HEK293 (cell line): ENCODE measurements around the gene SLC11A2.

ENCODE experiments used
- BCL11A ChIP-seq: fragments of 450-650 bp; formaldehyde crosslinking; IDR thresholded peaks from 2 replicates; pipeline ENCODE4 v1.5.1; 2016; ENCODE audit warnings: low read depth, missing biosample characterization, missing genetic modification characterization
- GFI1B ChIP-seq: fragments of 450-650 bp; formaldehyde crosslinking; IDR thresholded peaks from 2 replicates; pipeline ENCODE4 v1.5.1; 2016; ENCODE audit warnings: missing biosample characterization, missing genetic modification characterization
- GLIS1 ChIP-seq: fragments of 450-650 bp; formaldehyde crosslinking; IDR thresholded peaks from 2 replicates; pipeline ENCODE4 v1.5.1; 2016; ENCODE audit warnings: missing biosample characterization, missing genetic modification characterization
- GLIS2 ChIP-seq: fragments of 450-650 bp; formaldehyde crosslinking; IDR thresholded peaks from 2 replicates; pipeline ENCODE4 v1.5.1; 2016; ENCODE audit warnings: missing biosample characterization, missing genetic modification characterization
- IKZF3 ChIP-seq: fragments of 450-650 bp; IDR thresholded peaks from 2 replicates; pipeline ENCODE4 v1.5.0; 2018; ENCODE audit warnings: missing biosample characterization, mild to moderate bottlenecking, missing genetic modification characterization, moderate library complexity
- KLF16 ChIP-seq: fragments of 450-650 bp; formaldehyde crosslinking; IDR thresholded peaks from 2 replicates; pipeline ENCODE4 v1.5.1; 2017; ENCODE audit warnings: missing biosample characterization, missing genetic modification characterization
- OSR2 ChIP-seq: fragments of 450-650 bp; formaldehyde crosslinking; IDR thresholded peaks from 2 replicates; pipeline ENCODE4 v1.5.1; 2016; ENCODE audit warnings: missing biosample characterization, missing genetic modification characterization
- SP7 ChIP-seq: fragments of 450-650 bp; formaldehyde crosslinking; IDR thresholded peaks from 2 replicates; pipeline ENCODE4 v1.5.1; 2016; ENCODE audit warnings: missing biosample characterization, missing genetic modification characterization
- ZBTB17 ChIP-seq: fragments of 450-650 bp; formaldehyde crosslinking; IDR thresholded peaks from 2 replicates; pipeline ENCODE4 v1.5.1; 2016; ENCODE audit warnings: missing biosample characterization, missing genetic modification characterization
- ZBTB20 ChIP-seq: fragments of 450-650 bp; formaldehyde crosslinking; IDR thresholded peaks from 2 replicates; pipeline ENCODE4 v1.5.1; 2016; ENCODE audit warnings: missing biosample characterization, missing genetic modification characterization
- ZIC2 ChIP-seq: fragments of 450-650 bp; formaldehyde crosslinking; IDR thresholded peaks from 2 replicates; pipeline ENCODE4 v1.5.1; 2016; ENCODE audit warnings: missing biosample characterization, missing genetic modification characterization
- ZNF138 ChIP-seq: fragments of 450-650 bp; formaldehyde crosslinking; IDR thresholded peaks from 2 replicates; pipeline ENCODE4 v1.5.1; 2016; ENCODE audit warnings: missing biosample characterization, missing genetic modification characterization, borderline replicate concordance
- ZNF146 ChIP-seq: fragments of 450-650 bp; formaldehyde crosslinking; IDR thresholded peaks from 2 replicates; pipeline ENCODE4 v1.5.1; 2016; ENCODE audit warnings: missing biosample characterization, missing genetic modification characterization
- ZNF391 ChIP-seq: fragments of 450-650 bp; formaldehyde crosslinking; IDR thresholded peaks from 2 replicates; pipeline ENCODE4 v1.5.1; 2016; ENCODE audit warnings: low read depth, missing biosample characterization, missing genetic modification characterization, borderline replicate concordance
- ZNF394 ChIP-seq: fragments of 450-650 bp; formaldehyde crosslinking; IDR thresholded peaks from 2 replicates; pipeline ENCODE4 v1.5.1; 2016; ENCODE audit warnings: missing biosample characterization, missing genetic modification characterization, mild to moderate bottlenecking, moderate library complexity, borderline replicate concordance
- ZNF423 ChIP-seq: fragments of 450-650 bp; formaldehyde crosslinking; IDR thresholded peaks from 2 replicates; pipeline ENCODE4 v1.5.1; 2016; ENCODE audit warnings: missing biosample characterization, missing genetic modification characterization
- ZNF544 ChIP-seq: fragments of 450-650 bp; formaldehyde crosslinking; IDR thresholded peaks from 2 replicates; pipeline ENCODE4 v1.5.0; 2017; ENCODE audit warnings: missing biosample characterization, missing genetic modification characterization
- ZNF555 ChIP-seq: fragments of 450-650 bp; formaldehyde crosslinking; conservative IDR thresholded peaks from 2 replicates; pipeline ENCODE4 v1.5.1; 2017; ENCODE audit warnings: missing biosample characterization, mild to moderate bottlenecking, missing genetic modification characterization, inconsistent platforms
- ZNF610 ChIP-seq: fragments of 450-650 bp; formaldehyde crosslinking; IDR thresholded peaks from 2 replicates; pipeline ENCODE4 v1.5.1; 2016; ENCODE audit warnings: missing biosample characterization, missing genetic modification characterization, borderline replicate concordance
- ZNF677 ChIP-seq: fragments of 450-650 bp; IDR thresholded peaks from 2 replicates; pipeline ENCODE4 v1.5.0; 2018; ENCODE audit warnings: missing biosample characterization, mild to moderate bottlenecking, missing genetic modification characterization, moderate library complexity
- ZNF843 ChIP-seq: fragments of 450-650 bp; formaldehyde crosslinking; IDR thresholded peaks from 2 replicates; pipeline ENCODE4 v1.5.1; 2016; ENCODE audit warnings: missing biosample characterization, missing genetic modification characterization
- ZSCAN30 ChIP-seq: fragments of 450-650 bp; IDR thresholded peaks from 2 replicates; pipeline ENCODE4 v1.5.1; 2018; ENCODE audit warnings: missing biosample characterization, mild to moderate bottlenecking, missing genetic modification characterization, moderate library complexity
- TF ChIP-seq, protein P1 (sequence below): fragments of 450-650 bp; formaldehyde crosslinking; IDR thresholded peaks from 2 replicates; pipeline ENCODE4 v1.5.1; 2017; ENCODE audit warnings: missing biosample characterization, missing genetic modification characterization
- TF ChIP-seq, protein P2 (sequence below): fragments of 450-650 bp; formaldehyde crosslinking; IDR thresholded peaks from 2 replicates; pipeline ENCODE4 v1.5.1; 2016; ENCODE audit warnings: missing biosample characterization, missing genetic modification characterization
- TF ChIP-seq, protein P3 (sequence below): fragments of 450-650 bp; formaldehyde crosslinking; IDR thresholded peaks from 2 replicates; pipeline ENCODE4 v1.5.1; 2016; ENCODE audit warnings: missing biosample characterization, missing genetic modification characterization
- TF ChIP-seq, protein P4 (sequence below): fragments of 450-650 bp; formaldehyde crosslinking; IDR thresholded peaks from 2 replicates; pipeline ENCODE4 v1.5.1; 2016; ENCODE audit warnings: missing biosample characterization, missing genetic modification characterization
- TF ChIP-seq, protein P5 (sequence below): fragments of 450-650 bp; formaldehyde crosslinking; IDR thresholded peaks from 2 replicates; pipeline ENCODE4 v1.5.1; 2017; ENCODE audit warnings: missing biosample characterization, missing genetic modification characterization

Gene SLC11A2

DNA sequence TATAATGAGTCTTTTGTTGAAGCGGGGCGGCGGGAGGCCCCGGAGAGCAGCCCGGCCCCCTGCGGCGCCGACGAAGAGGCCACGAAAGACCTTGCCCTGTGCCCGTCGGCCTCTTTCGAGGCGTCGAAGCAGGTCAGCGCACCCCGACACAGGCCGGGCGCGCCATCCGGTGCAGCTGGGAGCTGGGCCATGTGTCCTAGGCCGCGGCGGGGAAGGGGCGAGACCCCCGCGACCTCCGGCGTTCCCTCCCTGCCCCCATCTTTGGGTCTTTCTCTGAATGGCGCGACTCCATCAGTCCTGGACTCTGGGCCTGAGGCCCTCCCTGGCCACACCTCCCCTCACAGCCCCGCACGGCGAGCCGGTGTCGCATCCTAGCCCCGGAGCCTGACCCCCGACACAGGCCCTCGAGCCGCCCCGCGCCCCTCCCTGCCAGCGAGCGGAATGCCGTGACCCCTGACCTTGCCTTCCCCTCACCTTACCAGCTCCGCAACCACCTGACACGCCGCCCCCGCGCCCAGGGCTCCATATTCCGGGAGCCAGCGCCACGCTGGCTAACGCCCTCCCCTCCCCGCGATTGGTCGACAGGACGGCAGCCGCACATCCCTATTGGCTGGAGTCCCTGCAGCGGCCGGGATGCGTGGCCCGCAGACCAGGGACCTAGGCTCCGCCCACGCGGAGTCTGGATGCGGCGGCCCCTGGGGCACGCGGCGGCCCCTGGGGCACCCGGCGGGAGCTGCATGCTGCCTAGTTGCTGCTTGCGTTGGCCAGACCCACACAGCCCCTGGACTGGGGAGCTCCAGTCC lies at the start of gene SLC11A2 (continued):
- TF ChIP-seq, protein P1, sequence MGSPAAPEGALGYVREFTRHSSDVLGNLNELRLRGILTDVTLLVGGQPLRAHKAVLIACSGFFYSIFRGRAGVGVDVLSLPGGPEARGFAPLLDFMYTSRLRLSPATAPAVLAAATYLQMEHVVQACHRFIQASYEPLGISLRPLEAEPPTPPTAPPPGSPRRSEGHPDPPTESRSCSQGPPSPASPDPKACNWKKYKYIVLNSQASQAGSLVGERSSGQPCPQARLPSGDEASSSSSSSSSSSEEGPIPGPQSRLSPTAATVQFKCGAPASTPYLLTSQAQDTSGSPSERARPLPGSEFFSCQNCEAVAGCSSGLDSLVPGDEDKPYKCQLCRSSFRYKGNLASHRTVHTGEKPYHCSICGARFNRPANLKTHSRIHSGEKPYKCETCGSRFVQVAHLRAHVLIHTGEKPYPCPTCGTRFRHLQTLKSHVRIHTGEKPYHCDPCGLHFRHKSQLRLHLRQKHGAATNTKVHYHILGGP, result peak; percentile 77
- TF ChIP-seq KLF16 (tag by site-specific recombination), result peak; percentile 92
- 0 out of 2 replicates have a peak, but pooled peaks have one; percentile 54 for TF ChIP-seq ZNF423
- TF ChIP-seq, protein P2, sequence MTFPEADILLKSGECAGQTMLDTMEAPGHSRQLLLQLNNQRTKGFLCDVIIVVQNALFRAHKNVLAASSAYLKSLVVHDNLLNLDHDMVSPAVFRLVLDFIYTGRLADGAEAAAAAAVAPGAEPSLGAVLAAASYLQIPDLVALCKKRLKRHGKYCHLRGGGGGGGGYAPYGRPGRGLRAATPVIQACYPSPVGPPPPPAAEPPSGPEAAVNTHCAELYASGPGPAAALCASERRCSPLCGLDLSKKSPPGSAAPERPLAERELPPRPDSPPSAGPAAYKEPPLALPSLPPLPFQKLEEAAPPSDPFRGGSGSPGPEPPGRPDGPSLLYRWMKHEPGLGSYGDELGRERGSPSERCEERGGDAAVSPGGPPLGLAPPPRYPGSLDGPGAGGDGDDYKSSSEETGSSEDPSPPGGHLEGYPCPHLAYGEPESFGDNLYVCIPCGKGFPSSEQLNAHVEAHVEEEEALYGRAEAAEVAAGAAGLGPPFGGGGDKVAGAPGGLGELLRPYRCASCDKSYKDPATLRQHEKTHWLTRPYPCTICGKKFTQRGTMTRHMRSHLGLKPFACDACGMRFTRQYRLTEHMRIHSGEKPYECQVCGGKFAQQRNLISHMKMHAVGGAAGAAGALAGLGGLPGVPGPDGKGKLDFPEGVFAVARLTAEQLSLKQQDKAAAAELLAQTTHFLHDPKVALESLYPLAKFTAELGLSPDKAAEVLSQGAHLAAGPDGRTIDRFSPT (tag by site-specific recombination), result peak; percentile 100
- TF ChIP-seq GLIS2, result peak; percentile 98
- TF ChIP-seq SP7 (tag by site-specific recombination), result peak; percentile 92
- TF ChIP-seq ZBTB20 (tag by site-specific recombination), result peak; percentile 91
- TF ChIP-seq, protein P3, sequence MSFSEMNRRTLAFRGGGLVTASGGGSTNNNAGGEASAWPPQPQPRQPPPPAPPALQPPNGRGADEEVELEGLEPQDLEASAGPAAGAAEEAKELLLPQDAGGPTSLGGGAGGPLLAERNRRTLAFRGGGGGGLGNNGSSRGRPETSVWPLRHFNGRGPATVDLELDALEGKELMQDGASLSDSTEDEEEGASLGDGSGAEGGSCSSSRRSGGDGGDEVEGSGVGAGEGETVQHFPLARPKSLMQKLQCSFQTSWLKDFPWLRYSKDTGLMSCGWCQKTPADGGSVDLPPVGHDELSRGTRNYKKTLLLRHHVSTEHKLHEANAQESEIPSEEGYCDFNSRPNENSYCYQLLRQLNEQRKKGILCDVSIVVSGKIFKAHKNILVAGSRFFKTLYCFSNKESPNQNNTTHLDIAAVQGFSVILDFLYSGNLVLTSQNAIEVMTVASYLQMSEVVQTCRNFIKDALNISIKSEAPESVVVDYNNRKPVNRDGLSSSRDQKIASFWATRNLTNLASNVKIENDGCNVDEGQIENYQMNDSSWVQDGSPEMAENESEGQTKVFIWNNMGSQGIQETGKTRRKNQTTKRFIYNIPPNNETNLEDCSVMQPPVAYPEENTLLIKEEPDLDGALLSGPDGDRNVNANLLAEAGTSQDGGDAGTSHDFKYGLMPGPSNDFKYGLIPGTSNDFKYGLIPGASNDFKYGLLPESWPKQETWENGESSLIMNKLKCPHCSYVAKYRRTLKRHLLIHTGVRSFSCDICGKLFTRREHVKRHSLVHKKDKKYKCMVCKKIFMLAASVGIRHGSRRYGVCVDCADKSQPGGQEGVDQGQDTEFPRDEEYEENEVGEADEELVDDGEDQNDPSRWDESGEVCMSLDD (tag by site-specific recombination), result peak; percentile 91
- TF ChIP-seq ZNF391 (tag by site-specific recombination), result peak; percentile 97
- TF ChIP-seq ZNF394 (tag by site-specific recombination), result peak; percentile 69
- no peak for TF ChIP-seq ZNF138 (tag by site-specific recombination)
- TF ChIP-seq OSR2 (tag by site-specific recombination), result peak; percentile 89
- TF ChIP-seq BCL11A (tag by site-specific recombination), result peak; percentile 95
- TF ChIP-seq ZNF555 (tag by site-specific recombination), result no peak
- TF ChIP-seq ZSCAN30, result peak; percentile 63; the same call in 1 of the 2 replicates
- peak; percentile 58 for TF ChIP-seq ZNF610 (tag by site-specific recombination)
- TF ChIP-seq, protein P4, sequence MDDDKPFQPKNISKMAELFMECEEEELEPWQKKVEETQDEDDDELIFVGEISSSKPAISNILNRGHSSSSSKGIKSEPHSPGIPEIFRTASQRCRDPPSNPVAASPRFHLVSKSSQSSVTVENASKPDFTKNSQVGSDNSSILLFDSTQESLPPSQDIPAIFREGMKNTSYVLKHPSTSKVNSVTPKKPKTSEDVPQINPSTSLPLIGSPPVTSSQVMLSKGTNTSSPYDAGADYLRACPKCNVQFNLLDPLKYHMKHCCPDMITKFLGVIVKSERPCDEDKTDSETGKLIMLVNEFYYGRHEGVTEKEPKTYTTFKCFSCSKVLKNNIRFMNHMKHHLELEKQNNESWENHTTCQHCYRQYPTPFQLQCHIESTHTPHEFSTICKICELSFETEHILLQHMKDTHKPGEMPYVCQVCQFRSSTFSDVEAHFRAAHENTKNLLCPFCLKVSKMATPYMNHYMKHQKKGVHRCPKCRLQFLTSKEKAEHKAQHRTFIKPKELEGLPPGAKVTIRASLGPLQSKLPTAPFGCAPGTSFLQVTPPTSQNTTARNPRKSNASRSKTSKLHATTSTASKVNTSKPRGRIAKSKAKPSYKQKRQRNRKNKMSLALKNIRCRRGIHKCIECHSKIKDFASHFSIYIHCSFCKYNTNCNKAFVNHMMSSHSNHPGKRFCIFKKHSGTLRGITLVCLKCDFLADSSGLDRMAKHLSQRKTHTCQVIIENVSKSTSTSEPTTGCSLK (tag by site-specific recombination), result no peak
- 0 out of 2 replicates have a peak, but pooled peaks have one; percentile 24 for TF ChIP-seq GFI1B (tag by site-specific recombination)
- TF ChIP-seq, protein P5, sequence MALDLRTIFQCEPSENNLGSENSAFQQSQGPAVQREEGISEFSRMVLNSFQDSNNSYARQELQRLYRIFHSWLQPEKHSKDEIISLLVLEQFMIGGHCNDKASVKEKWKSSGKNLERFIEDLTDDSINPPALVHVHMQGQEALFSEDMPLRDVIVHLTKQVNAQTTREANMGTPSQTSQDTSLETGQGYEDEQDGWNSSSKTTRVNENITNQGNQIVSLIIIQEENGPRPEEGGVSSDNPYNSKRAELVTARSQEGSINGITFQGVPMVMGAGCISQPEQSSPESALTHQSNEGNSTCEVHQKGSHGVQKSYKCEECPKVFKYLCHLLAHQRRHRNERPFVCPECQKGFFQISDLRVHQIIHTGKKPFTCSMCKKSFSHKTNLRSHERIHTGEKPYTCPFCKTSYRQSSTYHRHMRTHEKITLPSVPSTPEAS (tag by site-specific recombination), result peak; percentile 47
- TF ChIP-seq ZIC2, result peak; percentile 88
- peak; percentile 53 for TF ChIP-seq ZNF146 (tag by site-specific recombination)
- TF ChIP-seq ZBTB17 (tag by site-specific recombination), result peak; percentile 81
- peak; percentile 83 for TF ChIP-seq ZNF843 (tag by site-specific recombination)
- TF ChIP-seq GLIS1 (tag by site-specific recombination), result peak; percentile 92
- TF ChIP-seq ZNF677 (tag by site-specific recombination), result no peak
- TF ChIP-seq IKZF3 (tag by site-specific recombination), result peak; percentile 83
- TF ChIP-seq ZNF544 (tag by site-specific recombination), result no peak
- TF ChIP-seq, all 188 proteins: peak for 85
